HG02759 (cell line): ENCODE measurements around the gene FBLN5.

Source experiments
- ATAC-seq: cut with Tn5 transposase; IDR thresholded peaks from one replicate; pipeline ENCODE4 v1.9.1; 2021; ENCODE audit warnings: mild to moderate bottlenecking, moderate library complexity; ENCODE audit not compliant: unreplicated experiment

FBLN5 gene

GRCh38 chr14:91946622-91947474 lies 646 bp downstream of the FBLN5 start:
- no peak for ATAC-seq

- no peak for ATAC-seq
Measured at GRCh38 chr14:91945751-91946621, 1.5 kb downstream of the FBLN5 start.

GRCh38 chr14:91942946-91943345 lies 4.5 kb downstream of the FBLN5 start:
- ATAC-seq = no peak

GRCh38 chr14:91942128-91942527 lies 5.4 kb downstream of the FBLN5 start:
- no peak for ATAC-seq

GRCh38 chr14:91940209-91940608 lies 7.3 kb downstream of the FBLN5 start:
- ATAC-seq = no peak

GRCh38 chr14:91935586-91935985 lies 11.9 kb downstream of the FBLN5 start:
- ATAC-seq = no peak

- no peak for ATAC-seq
Measured at GRCh38 chr14:91934554-91935285, 12.8 kb downstream of the FBLN5 start.

- no peak for ATAC-seq
Measured at GRCh38 chr14:91931478-91932088, 15.9 kb downstream of the FBLN5 start.

- no peak for ATAC-seq
Measured at GRCh38 chr14:91929700-91930099, 17.8 kb downstream of the FBLN5 start.

- ATAC-seq = no peak
Measured at GRCh38 chr14:91927800-91928199, 19.7 kb downstream of the FBLN5 start.

- no peak for ATAC-seq
Measured at GRCh38 chr14:91927191-91927590, 20.3 kb downstream of the FBLN5 start.

GRCh38 chr14:91926131-91926890 lies 21.2 kb downstream of the FBLN5 start:
- ATAC-seq = no peak

- no peak for ATAC-seq
Measured at GRCh38 chr14:91925727-91926121, 21.8 kb downstream of the FBLN5 start.

- no peak for ATAC-seq
Measured at GRCh38 chr14:91925001-91925726, 22.3 kb downstream of the FBLN5 start.

GRCh38 chr14:91920526-91920925 lies 27.0 kb downstream of the FBLN5 start:
- no peak for ATAC-seq

GRCh38 chr14:91919814-91920213 lies 27.7 kb downstream of the FBLN5 start:
- ATAC-seq = no peak

GRCh38 chr14:91918186-91918883 lies 29.2 kb downstream of the FBLN5 start:
- no peak for ATAC-seq

GRCh38 chr14:91912035-91912434 lies 35.5 kb downstream of the FBLN5 start:
- no peak for ATAC-seq
